Heart right ventricle (tissue), 16 donors: ENCODE results near the gene EEF1AKMT2. TPM values are rescaled to one million over a fixed set of nuclear protein-coding genes. Genes with fewer than 3 reads are reported as not detected.

Experiments used
- ATAC-seq, 8 donors: fragments of 200-7000 bp; cut with Tn5 transposase; one replicate each; pipeline ENCODE4 v1.9.1; 2020; ENCODE audit warnings: mild to moderate bottlenecking in 8 of 8, moderate library complexity in 8 of 8, moderate number of reproducible peaks in 1 of 8
- DNase-seq, 2 donors: peaks; one replicate each; pipeline ENCODE4 v3.0.0-alpha.2; 2020
- H3K27ac ChIP-seq, 10 donors: fragments of 200-600 bp; sonication (generic) in 2 of 10; one replicate each; pipeline versions ENCODE4 v1.5.0 to v1.8.0; 2020 to 2022; ENCODE audit warnings: mild to moderate bottlenecking in 3 of 10
- H3K27me3 ChIP-seq, 7 donors: fragments of 200-600 bp; one replicate each; pipeline ENCODE4 v1.8.0; 2021 to 2022; ENCODE audit warnings: mild to moderate bottlenecking in 2 of 7
- H3K36me3 ChIP-seq, 9 donors: fragments of 200-600 bp; sonication (generic) in 1 of 9; one replicate each; pipeline versions ENCODE4 v1.5.0 to v1.8.0; 2020 to 2022; ENCODE audit warnings: mild to moderate bottlenecking in 2 of 9
- H3K4me1 ChIP-seq, 9 donors: fragments of 200-600 bp; sonication (generic) in 1 of 9; one replicate each; pipeline versions ENCODE4 v1.5.0 to v1.8.0; 2020 to 2022; ENCODE audit warnings: mild to moderate bottlenecking in 4 of 9
- H3K4me3 ChIP-seq, 10 donors: fragments of 200-600 bp; sonication (generic) in 2 of 10; one replicate each; pipeline versions ENCODE4 v1.5.0 to v1.8.0; 2020 to 2022; ENCODE audit warnings: mild to moderate bottlenecking in 7 of 10, moderate library complexity in 2 of 10
- H3K9me3 ChIP-seq, 11 donors: fragments of 200-600 bp in 10 of 11; sonication (generic) in 2 of 11; one replicate each; pipeline versions ENCODE4 v1.5.0 to v1.8.0; 2013 to 2022; ENCODE audit warnings: mild to moderate bottlenecking in 2 of 11, control low read depth in 1 of 11, moderate library complexity in 1 of 11
- WGBS, 2 donors: extraction: QIAGEN DNeasy Blood & Tissue Kit; methylation state at CpG; one replicate each; pipeline ENCODE4 v1.1.7; 2013; ENCODE audit warnings: inconsistent platforms in 1 of 2; 5-methylcytosine and 5-hydroxymethylcytosine counted together
- intact Hi-C, 10 donors: fragments of 100-400 bp; cut with DNase I; formaldehyde crosslinking; loops; one replicate each; pipeline versions ENCODE4 v1.11.1 to v1.14.2; 2022
- long read RNA-seq, 3 donors: library from polyadenylated mRNA; unstranded; transcript quantifications; one replicate each; pipeline ENCODE4 v2.0.0, GENCODE V29; 2020 to 2021
- polyA plus RNA-seq, 2 donors: library from polyadenylated mRNA; stranded (reverse); fragments of 200-250 nt; gene quantifications; one replicate each; pipeline ENCODE4 v1.2.3, GENCODE V29; 2013
- total RNA-seq, 10 donors: library from RNA; stranded (reverse); fragmentation: NEBNext Ultra II Directional in 3 of 10; extraction: Animal tissue kit (Norgen Biotek cat#: 25700) in 3 of 10; gene quantifications; one replicate each; pipeline versions ENCODE4 v1.2.1 to v1.2.4, GENCODE V29; 2021 to 2023
- TF ChIP-seq, protein P1 (sequence below), 9 donors: fragments of 200-600 bp; sonication (generic) in 2 of 9; IDR thresholded peaks; one replicate each; pipeline versions ENCODE4 v1.5.0 to v1.8.0; 2021 to 2022; ENCODE audit warnings: antibody characterized with exemption in 9 of 9, mild to moderate bottlenecking in 5 of 9, moderate library complexity in 1 of 9
- donor health status: Arrhythmogenic right ventricular cardiomyopathy.
- donor health status: ischemic (EF 13 %, LVEDD 7.1; RV severe dilation, severe dysfunction).
- donor health status: healthy with polysubstance abuse.
- donor health status: DM: no; HTN: yes; CAD: no.
- donor health status: DM: no; HTN: no; CAD: no.
- donor health status: ischemic (EF 25% LVEDD 6.9; RV normal size, moderate dysfunction).
- donor health status: ischemic (EF 25% LVEDD 5.7; RV mildly dilated, moderate dysfunction).
- donor health status: healthy.
- donor health status: DM: yes; HTN: yes; CAD: no.
- donor health status: Ischemic cardiomyopathy.
- donor health status: ischemic (EF 35%, LVEDD 5.7; RV mildly dilated, moderate dysfunction).
- donor health status: nonischemic (EF 11% LVEDD 7.7; RV severe dilation, severe dysfunction).
- donor health status: DM: yes; HTN: yes; CAD: no.
- donor health status: PGD.
- donor health status: ischemic (EF 29% LVEDD 5.4; RV normal size, mild dysfunction).
- donor health status: nonischemic (EF 23%, LVEDD 6.1; RV moderate dilation, normal function).

Gene EEF1AKMT2
- total RNA-seq (10 to 100 TPM; 12.0 to 18.8 (median 13.0) TPM), polyA plus RNA-seq (10 to 100 TPM in 1 of 2 donors, 1 to 10 TPM in 1; 7.4 to 18.7 TPM)
- long read RNA-seq, donor 1, partial matches to known transcripts: 0 of 7 reads
- long read RNA-seq, donor 1, other reads (novel, unspliced or antisense): 2 of 7 reads
- long read RNA-seq, donor 2, transcript EEF1AKMT2-201 (7 exons, 1,462 nt): major isoform, 10 of 21 reads
- long read RNA-seq, donor 2, partial matches to known transcripts: 0 of 21 reads
- long read RNA-seq, donor 2, other reads (novel, unspliced or antisense): 5 of 21 reads
- long read RNA-seq, donor 3, transcript EEF1AKMT2-201 (7 exons, 1,462 nt): major isoform, 17 of 30 reads
- long read RNA-seq, donor 3, partial matches to known transcripts: 0 of 30 reads
- long read RNA-seq, donor 3, other reads (novel, unspliced or antisense): 8 of 30 reads

DNA sequence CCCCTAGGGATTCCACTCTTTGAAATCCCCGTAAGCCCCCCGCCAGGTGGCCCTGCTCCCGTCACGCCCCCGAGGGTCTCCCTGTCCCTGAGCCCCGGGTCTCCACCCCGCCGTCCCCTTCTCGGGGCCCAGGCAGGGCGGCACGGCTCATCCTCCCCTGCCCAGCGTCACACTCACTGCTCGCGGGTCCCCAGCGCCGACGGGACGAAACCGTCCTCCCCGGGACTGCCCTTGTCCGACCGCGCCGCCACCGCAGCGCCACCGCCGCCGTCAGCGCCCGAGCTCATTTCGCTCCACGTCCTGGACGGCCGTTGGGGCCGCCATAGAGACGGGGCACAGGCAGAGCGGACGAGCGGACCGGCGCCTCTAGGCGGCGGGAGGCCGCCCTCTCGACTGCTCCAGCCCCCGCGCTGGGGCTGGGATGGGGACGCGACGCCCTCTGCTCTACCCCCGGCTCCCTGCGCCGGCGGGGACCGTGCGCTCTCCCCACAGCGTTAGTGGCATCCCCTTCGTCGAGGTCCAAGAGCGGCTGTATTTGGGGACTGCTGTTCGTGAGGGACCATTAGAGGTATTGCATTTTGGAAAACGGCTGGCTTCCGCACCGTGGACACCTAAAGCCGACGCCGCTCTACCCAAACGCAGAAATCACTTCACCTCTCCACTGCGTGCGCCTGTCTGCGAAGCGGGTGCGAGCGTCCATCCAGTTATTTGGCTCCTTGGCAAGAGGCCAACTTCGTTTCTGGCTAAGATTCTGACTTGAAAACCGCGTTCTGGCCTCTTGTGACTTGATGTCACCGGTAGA lies at the start of gene EEF1AKMT2:
Gene EEF1AKMT2 (minus strand): TSS at position 341 of the 802 bp plus-strand sequence. CDS start 54 bp downstream, at position 287.
- H3K27ac ChIP-seq: peak within 1 kb of the TSS; percentile 52 to 98 (median 94)
- no peaks in the 10 kb centered on the region for H3K9me3 ChIP-seq
- H3K4me3 ChIP-seq: peak within 1 kb of the TSS; percentile 68 to 100 (median 98)
- intact Hi-C loops: no loop called here
- H3K27me3 ChIP-seq: no peaks in the 10 kb centered on the region
- peak; percentile 97 to 99 (median 98) for ATAC-seq
- 0 to 1% methylated on average over 77 to 79 of the region's 79 CpGs for WGBS, 2 donors
- peaks cover 4 to 18% (median 12%) of the 10 kb centered on the region in 9 donors for H3K4me1 ChIP-seq
- DNase-seq: peak; percentile 85 to 88
- peaks cover 0 to 31% (median 4%) of the 10 kb centered on the region in 9 donors for H3K36me3 ChIP-seq
- TF ChIP-seq, protein P1, sequence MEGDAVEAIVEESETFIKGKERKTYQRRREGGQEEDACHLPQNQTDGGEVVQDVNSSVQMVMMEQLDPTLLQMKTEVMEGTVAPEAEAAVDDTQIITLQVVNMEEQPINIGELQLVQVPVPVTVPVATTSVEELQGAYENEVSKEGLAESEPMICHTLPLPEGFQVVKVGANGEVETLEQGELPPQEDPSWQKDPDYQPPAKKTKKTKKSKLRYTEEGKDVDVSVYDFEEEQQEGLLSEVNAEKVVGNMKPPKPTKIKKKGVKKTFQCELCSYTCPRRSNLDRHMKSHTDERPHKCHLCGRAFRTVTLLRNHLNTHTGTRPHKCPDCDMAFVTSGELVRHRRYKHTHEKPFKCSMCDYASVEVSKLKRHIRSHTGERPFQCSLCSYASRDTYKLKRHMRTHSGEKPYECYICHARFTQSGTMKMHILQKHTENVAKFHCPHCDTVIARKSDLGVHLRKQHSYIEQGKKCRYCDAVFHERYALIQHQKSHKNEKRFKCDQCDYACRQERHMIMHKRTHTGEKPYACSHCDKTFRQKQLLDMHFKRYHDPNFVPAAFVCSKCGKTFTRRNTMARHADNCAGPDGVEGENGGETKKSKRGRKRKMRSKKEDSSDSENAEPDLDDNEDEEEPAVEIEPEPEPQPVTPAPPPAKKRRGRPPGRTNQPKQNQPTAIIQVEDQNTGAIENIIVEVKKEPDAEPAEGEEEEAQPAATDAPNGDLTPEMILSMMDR (IDR thresholded peaks at IDR 0.05): peak in 8 of 9 donors; percentile 29 to 66 (median 46)

DNA sequence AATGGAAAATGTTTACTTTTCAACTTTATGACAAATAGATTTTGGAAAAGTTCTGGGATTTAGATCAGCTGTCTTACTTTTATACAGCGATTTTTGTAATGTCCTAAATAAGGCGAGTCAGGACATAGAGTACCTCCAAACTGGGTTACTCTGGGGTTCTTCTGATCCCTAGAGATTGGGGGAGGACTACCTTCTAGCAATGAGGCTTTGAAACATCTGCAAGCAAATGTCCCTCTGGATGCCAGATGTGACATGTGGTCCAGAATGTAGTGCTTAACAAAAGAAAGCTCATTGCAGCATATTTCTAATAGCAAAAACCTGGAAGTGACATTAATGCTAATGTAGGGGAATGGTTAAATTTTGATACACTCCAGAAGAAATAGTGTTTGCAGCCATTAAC lies 46.0 kb upstream of the EEF1AKMT2 start:
- H3K27ac ChIP-seq: no peak overlapping the region
- no peak overlapping the region for H3K4me3 ChIP-seq
- no peaks in the 10 kb centered on the region for H3K9me3 ChIP-seq
- H3K27me3 ChIP-seq: no peaks in the 10 kb centered on the region
- 95 to 96% methylated on average over 2 of the region's 2 CpGs for WGBS, 2 donors
- no peaks in the 10 kb centered on the region for H3K4me1 ChIP-seq
- ATAC-seq (no peak), DNase-seq (no peak)
- intact Hi-C loops: no loop called here
- TF ChIP-seq, protein P1 (IDR thresholded peaks at IDR 0.05): no peak
- peaks cover 0 to 55% (median 35%) of the 10 kb centered on the region in 9 donors for H3K36me3 ChIP-seq

DNA sequence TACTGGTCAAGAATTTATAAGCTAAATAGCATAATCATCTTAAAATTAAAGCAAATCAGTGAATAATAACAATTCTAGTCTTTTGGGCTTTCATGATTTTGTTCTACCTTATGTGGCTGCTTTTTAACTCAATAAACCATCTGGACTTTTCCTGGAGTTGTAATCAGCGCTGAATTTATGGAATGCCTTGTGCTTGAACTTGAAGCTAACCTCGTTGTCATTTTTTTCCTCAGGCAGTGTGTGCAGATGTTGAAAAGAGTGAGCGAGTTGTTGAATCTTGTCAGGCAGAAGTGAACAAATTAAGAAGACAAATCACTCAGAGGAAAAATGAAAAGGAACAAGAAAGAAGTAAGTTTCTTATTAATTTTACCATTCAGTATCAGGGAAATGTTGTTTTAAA lies 39.4 kb upstream of the EEF1AKMT2 start:
- intact Hi-C loops: no loop called here
- DNase-seq (no peak), ATAC-seq (no peak)
- 79 to 83% methylated on average over 3 of the region's 3 CpGs for WGBS, 2 donors
- TF ChIP-seq, protein P1 (IDR thresholded peaks at IDR 0.05): no peak
- Histone ChIP-seq H3K4me3 (no peak overlapping the region), H3K36me3 (peaks cover 0 to 100% (median 70%) of the 10 kb centered on the region in 9 donors), H3K9me3 (no peaks in the 10 kb centered on the region), H3K4me1 (no peaks in the 10 kb centered on the region), H3K27me3 (no peaks in the 10 kb centered on the region), H3K27ac (no peak overlapping the region)

DNA sequence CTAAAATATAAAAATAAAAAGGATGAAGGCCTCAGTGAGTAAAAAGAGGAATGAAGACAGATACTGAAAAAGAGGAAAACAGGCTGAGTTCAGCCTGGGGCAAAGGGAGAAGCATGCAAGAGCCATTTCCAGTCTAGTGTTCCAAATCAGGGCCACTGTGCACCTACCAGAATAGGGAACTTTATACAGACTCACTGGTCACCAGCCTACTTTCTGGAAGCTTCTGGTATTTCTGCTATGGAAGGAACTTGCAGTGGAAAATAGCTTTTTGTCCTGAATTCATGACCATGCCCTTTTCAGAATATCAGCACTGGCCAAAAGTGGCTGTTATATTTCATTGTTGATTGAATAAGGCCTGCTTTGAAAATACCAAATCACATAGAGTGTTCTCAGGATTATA lies 38.8 kb upstream of the EEF1AKMT2 start:
- Histone ChIP-seq H3K9me3 (no peaks in the 10 kb centered on the region), H3K4me3 (no peak overlapping the region), H3K27ac (no peak overlapping the region), H3K27me3 (no peaks in the 10 kb centered on the region), H3K36me3 (peaks cover 0 to 100% (median 64%) of the 10 kb centered on the region in 9 donors), H3K4me1 (no peaks in the 10 kb centered on the region)
- ATAC-seq (peak in 1 of 8 donors; percentile 11), DNase-seq (no peak)
- intact Hi-C loops: no loop called here
- TF ChIP-seq, protein P1 (IDR thresholded peaks at IDR 0.05): no peak
